ENCODE data around the gene HOXC11. TPM values are rescaled to one million over a fixed set of nuclear protein-coding genes. Genes with fewer than 3 reads are reported as not detected.

The HOXC11 gene
- total RNA-seq, 4 donors from 2014 or later = 0.20 to 0.63 (median 0.60) TPM; not detected in 1

GRCh38 chr12:53972152-53972702 lies 699 bp upstream of the HOXC11 start:
- H3K4me3 ChIP-seq = no peak overlapping the region
- WGBS, 2 donors = 60% methylated on average over 9 of the region's 9 CpGs
- H3K27ac ChIP-seq = no peak overlapping the region
- H3K27me3 ChIP-seq = peaks cover 0 to 99% of the 10 kb centered on the region in 2 donors
- no peaks in the 10 kb centered on the region for H3K36me3 ChIP-seq
- peaks cover 0 to 35% (median 21%) of the 10 kb centered on the region in 4 donors for H3K4me1 ChIP-seq
- TF ChIP-seq CTCF (IDR thresholded peaks at IDR 0.05) (no peak), EP300 (IDR thresholded peaks at IDR 0.05) (no peak), POLR2A (IDR thresholded peaks at IDR 0.05) (no peak)
- no peak for DNase-seq (ENCODE audit: low spot score in 2 of 2)
- no peaks in the 10 kb centered on the region for H3K9me3 ChIP-seq

- Histone ChIP-seq H3K36me3 (no peaks in the 10 kb centered on the region), H3K4me1 (peaks cover 0 to 40% (median 21%) of the 10 kb centered on the region in 4 donors), H3K9me3 (no peaks in the 10 kb centered on the region), H3K27me3 (peaks cover 0 to 99% of the 10 kb centered on the region in 2 donors), H3K27ac (peak overlapping the region in 2 of 4 donors; percentile 4 to 18), H3K4me3 (peak overlapping the region; percentile 25 to 49 (median 42))
- 2 to 4% methylated on average over 44 to 69 of the region's 71 CpGs for WGBS, 2 donors
- DNase-seq (ENCODE audit: low spot score in 2 of 2) = no peak
- TF ChIP-seq EP300 (IDR thresholded peaks at IDR 0.05) (peak in 1 of 2 donors; percentile 36), POLR2A (IDR thresholded peaks at IDR 0.05) (no peak), CTCF (IDR thresholded peaks at IDR 0.05) (no peak)
These were observed 513 bp downstream of the HOXC11 start for GRCh38 chr12:53973236-53974042.

- Histone ChIP-seq H3K4me3 (peak within 1 kb of the TSS; percentile 25 to 49 (median 42)), H3K4me1 (peaks cover 0 to 40% (median 21%) of the 10 kb centered on the region in 4 donors), H3K27ac (peak within 1 kb of the TSS in 2 of 4 donors; percentile 4 to 18), H3K9me3 (no peaks in the 10 kb centered on the region), H3K36me3 (no peaks in the 10 kb centered on the region), H3K27me3 (peaks cover 0 to 99% of the 10 kb centered on the region in 2 donors)
- DNase-seq (ENCODE audit: low spot score in 2 of 2) = no peak
- TF ChIP-seq CTCF (IDR thresholded peaks at IDR 0.05) (no peak), POLR2A (IDR thresholded peaks at IDR 0.05) (no peak), EP300 (IDR thresholded peaks at IDR 0.05) (no peak)
- 1 to 2% methylated on average over 36 to 51 of the region's 63 CpGs for WGBS, 2 donors
These were observed 1.4 kb downstream of the HOXC11 start, which contains the start of gene HOTAIR for GRCh38 chr12:53974084-53975063. Gene HOTAIR (minus strand): TSS chr12:53974954.

GRCh38 chr12:53975064-53975471 lies 2.1 kb downstream of the HOXC11 start:
- H3K4me1 ChIP-seq = peaks cover 0 to 40% (median 21%) of the 10 kb centered on the region in 4 donors
- H3K4me3 ChIP-seq = peak overlapping the region; percentile 25 to 49 (median 42)
- no peak for DNase-seq (ENCODE audit: low spot score in 2 of 2)
- H3K27ac ChIP-seq = peak overlapping the region in 1 of 4 donors; percentile 18
- WGBS, 2 donors = 5 to 6% methylated on average over 18 to 20 of the region's 25 CpGs
- H3K9me3 ChIP-seq = no peaks in the 10 kb centered on the region
- H3K27me3 ChIP-seq = peaks cover 0 to 99% of the 10 kb centered on the region in 2 donors
- TF ChIP-seq POLR2A (IDR thresholded peaks at IDR 0.05) = no peak
- no peak for TF ChIP-seq CTCF (IDR thresholded peaks at IDR 0.05)
- no peak for TF ChIP-seq EP300 (IDR thresholded peaks at IDR 0.05)
- H3K36me3 ChIP-seq = no peaks in the 10 kb centered on the region

All from tibial nerve (tissue), 4 donors.